Erythroblast (primary cell): ENCODE data around the gene PPFIBP1.
A peak's percentile ranks its signal among the peaks of the same experiment; 100 is the strongest.

Experiments used
- DNase-seq, 2 experiments: peaks; one replicate each; lab custom pipeline; 2025; lab: John Stamatoyannopoulos, UW
- GATA1 ChIP-seq: IDR thresholded peaks from 2 replicates; pipeline ENCODE4 v1.6.1; 2011; ENCODE audit warnings: low read depth, mild to moderate bottlenecking, control low read depth, low read length, moderate library complexity
- POLR2A ChIP-seq: IDR thresholded peaks from 2 replicates; pipeline ENCODE4 v1.6.1; 2011; ENCODE audit warnings: mild to moderate bottlenecking, low read length

PPFIBP1 gene

GRCh38 chr12:27521981-27522380 is 2.0 kb upstream of the PPFIBP1 start:
- TF ChIP-seq POLR2A (no peak), GATA1 (no peak)
- no peak for DNase-seq

DNA sequence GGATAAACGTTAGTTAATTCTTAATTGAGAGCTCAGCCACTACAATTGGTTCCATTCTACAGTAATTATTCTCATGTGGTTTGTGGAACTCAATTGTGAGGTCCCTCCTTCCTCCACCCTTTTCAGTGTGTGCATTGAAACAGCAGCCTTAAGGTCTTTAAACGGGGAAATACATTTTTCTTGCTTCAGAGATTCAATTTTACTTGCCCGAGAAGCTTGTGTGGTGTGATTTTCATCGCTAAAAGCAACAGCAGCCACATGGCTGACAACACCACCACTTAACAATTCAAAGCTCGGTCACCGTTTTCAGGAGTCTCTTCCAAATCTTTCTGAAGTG is 733 bp upstream of the PPFIBP1 start:
- no peak for DNase-seq
- TF ChIP-seq POLR2A: no peak
- no peak for TF ChIP-seq GATA1

GRCh38 chr12:27524494-27524835 is 459 bp downstream of the PPFIBP1 start:
- peak in 1 of 2 experiments; percentile 25 for DNase-seq
- no peak for TF ChIP-seq POLR2A
- no peak for TF ChIP-seq GATA1

GRCh38 chr12:27524839-27525753 is 1.1 kb downstream of the PPFIBP1 start:
- TF ChIP-seq POLR2A (no peak), GATA1 (no peak)
- peak in 1 of 2 experiments; percentile 14 for DNase-seq

- TF ChIP-seq GATA1 (no peak), POLR2A (no peak)
- DNase-seq: no peak
Measured at GRCh38 chr12:27527512-27527911, 3.5 kb downstream of the PPFIBP1 start.

DNA sequence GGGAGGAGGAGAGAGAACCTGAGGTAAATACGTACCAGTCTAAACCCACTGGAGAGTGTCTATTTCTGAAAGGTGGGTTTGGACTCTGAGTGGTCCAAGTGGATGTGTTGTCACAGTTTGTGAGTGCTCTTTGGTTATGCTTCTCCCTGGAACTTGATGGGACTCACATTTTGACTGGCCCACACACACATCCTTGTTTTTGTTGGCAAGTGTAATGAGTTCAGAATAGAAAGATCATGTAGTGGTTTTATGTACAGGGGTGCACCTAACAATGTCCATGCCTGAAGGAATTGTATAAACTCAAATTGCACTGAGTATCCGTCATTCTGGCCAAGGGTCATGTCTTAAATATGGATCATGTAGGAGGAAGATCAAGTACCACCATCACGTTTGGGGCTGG is 4.8 kb downstream of the PPFIBP1 start:
- TF ChIP-seq GATA1: no peak
- TF ChIP-seq POLR2A: no peak
- DNase-seq: no peak

DNA sequence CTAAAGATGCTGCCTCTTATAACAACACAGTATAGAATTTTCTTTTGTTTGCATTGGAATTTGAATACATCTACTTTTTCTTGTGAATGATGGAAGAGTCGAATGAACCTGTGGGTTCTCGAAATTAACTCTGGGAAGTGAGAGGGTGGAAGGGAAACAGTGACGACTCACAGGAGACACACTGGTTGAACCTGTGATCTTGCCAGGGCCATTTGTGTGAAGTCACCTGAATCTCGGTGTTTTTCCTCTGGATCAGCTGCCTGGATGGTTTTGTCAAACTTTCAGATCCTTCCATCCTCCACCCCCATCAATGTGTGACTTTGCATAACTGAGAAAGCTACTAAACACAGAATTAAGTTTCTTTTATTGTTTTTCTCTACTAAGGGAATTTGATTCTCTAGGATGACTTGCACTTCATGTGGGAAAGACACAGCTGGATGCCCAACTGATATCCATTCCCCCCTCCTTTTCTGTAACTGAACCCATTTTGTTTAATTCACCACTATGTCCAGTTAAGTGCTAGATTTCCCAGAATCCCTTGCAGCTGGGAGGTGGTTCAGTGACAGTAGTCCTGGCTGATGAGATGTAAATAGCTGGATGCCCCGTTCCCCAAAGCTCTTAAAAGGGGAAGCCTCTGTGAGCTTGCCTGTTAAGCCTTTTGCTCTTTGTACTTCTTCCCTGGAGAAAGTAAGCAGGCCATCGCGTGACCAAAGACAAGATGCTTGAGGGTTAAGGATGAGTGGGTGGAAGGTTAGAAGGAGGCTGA is 6.3 kb downstream of the PPFIBP1 start:
- no peak for TF ChIP-seq GATA1
- TF ChIP-seq POLR2A: no peak
- DNase-seq: peak in 1 of 2 experiments; percentile 2

DNA sequence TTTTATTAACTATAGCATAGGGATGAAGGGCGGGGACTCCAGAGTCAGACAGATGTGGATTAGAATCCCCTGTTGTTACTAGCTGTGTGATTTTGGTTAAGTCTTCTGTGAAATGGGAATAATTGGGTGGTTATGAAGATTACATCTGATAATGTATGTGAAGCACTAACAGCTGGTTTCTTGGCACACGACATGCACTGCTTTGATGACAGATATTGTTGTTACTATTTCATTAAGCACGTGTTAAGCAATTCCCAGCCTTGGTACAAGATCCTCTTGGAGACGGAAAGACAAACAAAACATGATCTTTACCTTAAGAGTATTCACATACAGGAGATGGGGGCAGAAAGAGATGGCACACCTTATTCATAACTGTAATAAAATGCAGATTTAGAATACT is 7.9 kb downstream of the PPFIBP1 start:
- DNase-seq: no peak
- no peak for TF ChIP-seq POLR2A
- no peak for TF ChIP-seq GATA1

DNA sequence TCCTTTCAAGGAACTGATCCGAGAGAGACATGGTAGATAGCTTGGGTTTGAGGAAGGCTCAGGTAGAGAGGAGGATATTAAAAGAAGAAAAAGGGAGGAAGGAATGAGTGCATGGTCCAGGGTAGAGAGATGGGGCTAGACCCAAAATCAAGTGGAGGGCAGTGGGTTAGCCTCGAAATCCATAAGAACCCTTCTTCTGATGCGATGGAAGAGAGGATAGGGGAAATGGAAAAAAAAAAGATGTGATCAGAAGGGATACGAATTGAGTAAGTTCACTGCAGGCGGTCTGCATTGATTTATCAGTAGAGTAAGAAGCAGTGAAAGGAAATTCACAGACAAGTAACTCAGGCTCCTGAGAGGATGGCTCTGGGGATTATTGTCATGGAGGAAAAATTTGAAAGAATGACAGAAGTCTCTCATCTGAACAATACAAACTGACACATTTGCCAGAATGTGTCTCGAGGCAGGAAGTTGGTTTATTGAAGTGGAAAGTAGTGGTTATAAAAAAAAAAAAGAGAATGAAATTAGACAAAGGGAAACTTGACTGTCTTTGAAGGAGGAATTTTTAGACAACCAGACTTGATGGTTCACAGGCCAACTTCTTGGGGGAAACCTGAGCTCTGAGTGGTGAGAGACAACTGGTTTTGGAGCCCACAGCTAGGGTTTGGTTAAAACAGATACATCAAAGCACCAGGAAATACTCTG is 10.2 kb downstream of the PPFIBP1 start:
- TF ChIP-seq GATA1 (no peak), POLR2A (no peak)
- DNase-seq: no peak

DNA sequence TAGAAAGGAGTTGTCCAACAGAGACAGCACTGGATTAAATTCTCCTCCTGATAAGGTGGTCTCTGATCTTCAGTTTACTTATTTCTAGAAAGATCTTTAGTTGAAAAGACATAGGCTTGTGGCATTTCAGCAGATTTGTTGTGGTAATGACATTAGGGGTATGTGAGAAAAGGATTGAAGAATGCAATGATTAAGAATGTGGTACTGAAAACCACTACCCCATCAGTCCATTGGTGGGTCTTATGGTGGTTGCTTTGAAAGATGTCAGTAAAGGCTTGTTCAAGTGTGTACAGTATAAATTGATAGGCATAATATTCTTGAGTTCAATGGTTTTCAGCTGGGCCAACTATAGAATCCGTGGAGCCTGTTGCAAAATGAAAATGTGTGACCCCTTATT is 10.8 kb downstream of the PPFIBP1 start:
- no peak for DNase-seq
- TF ChIP-seq POLR2A (no peak), GATA1 (no peak)

DNA sequence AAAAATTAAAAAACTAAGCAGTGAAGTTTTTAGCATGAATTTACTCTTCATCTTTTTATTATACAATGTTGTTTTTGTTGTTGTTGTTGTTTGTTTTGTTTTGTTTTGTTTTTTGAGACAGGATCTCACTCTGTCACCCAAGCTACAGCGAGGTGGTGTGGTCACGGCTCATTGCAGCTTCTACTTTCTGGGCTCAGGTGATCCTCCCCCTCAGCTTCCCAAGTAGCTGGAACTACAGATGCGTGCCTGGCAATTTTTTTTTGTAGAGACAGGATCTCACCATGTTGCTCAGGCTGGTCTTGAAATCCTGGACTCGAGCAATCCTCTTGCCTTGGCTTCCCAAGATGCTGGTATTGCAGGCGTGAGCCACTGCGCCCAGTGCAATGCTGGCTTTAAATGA is 11.3 kb downstream of the PPFIBP1 start:
- DNase-seq: no peak

DNA sequence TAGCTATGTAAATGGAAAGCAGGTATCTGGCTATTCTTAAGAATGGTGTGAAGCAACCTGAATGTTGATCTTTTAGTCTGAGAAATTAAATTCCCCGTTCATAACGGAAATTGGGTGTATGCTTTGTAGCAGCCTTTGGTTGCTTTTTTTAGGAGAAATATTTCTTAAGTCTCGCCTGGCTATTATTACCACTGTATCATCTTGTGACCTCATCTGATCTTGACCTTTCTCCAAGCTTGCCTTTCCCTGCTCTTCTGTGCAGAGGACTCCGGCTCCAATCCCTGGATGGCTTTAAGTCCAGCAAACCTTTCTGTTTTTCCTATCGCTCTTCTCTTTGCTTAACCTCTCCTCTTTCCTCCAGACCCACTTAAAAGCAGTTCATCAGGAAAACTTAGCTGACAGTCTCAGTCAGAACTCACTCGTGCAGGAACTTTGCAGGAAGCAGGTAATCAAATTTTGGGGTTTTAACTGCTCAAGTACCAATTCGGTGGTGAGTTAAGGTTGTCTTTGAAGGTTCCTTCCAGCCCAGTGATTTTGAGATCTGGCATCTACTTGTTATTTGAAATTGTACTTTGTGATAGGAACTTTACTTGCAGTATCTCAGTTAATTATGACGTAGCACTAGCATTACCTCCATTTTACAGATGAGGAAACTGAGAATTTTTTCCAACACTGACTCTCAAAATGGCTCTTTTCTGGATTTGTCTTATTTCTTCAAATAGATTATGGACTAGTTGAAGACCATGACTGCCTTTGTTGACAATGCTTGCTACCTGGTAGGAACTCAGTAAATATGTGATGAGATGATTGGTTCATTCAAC is 14.1 kb downstream of the PPFIBP1 start:
- no peak for DNase-seq
- TF ChIP-seq GATA1: no peak
- TF ChIP-seq POLR2A: no peak

More for the DNA sequence above, 11.3 kb downstream of the PPFIBP1 start:
- TF ChIP-seq GATA1 (no peak), POLR2A (no peak)

GRCh38 chr12:27539191-27539631 is 15.2 kb downstream of the PPFIBP1 start:
- DNase-seq: no peak
- TF ChIP-seq GATA1 (no peak), POLR2A (no peak)
